HepG2 (cell line): ENCODE results near the gene FABP1. TPM values are rescaled to one million over a fixed set of nuclear protein-coding genes. Genes with fewer than 3 reads are reported as not detected.
A peak's percentile ranks its signal among the peaks of the same experiment; 100 is the strongest.

ENCODE experiments used
- ARNT2 ChIP-seq: sonication (generic); formaldehyde crosslinking; IDR thresholded peaks from 2 replicates; pipeline ENCODE4 v1.8.0; 2022; ENCODE audit warnings: mild to moderate bottlenecking, low read depth, missing genetic modification reagents, moderate library complexity
- ATF1 ChIP-seq: IDR thresholded peaks from 2 replicates; pipeline ENCODE4 v1.6.1; 2016; ENCODE audit warnings: mild to moderate bottlenecking, control low read depth
- CHD2 ChIP-seq: IDR thresholded peaks from 2 replicates; pipeline ENCODE4 v1.6.1; 2011; ENCODE audit warnings: low read depth, low read length, improper control_type of control experiment
- DMAP1 ChIP-seq: IDR thresholded peaks from 2 replicates; pipeline ENCODE4 v1.6.1; 2016
- FOXK2 ChIP-seq: fragments of 450-650 bp; IDR thresholded peaks from 2 replicates; pipeline ENCODE4 v1.6.1; 2016
- GFI1 ChIP-seq: sonication (generic); formaldehyde crosslinking; IDR thresholded peaks from 2 replicates; pipeline ENCODE4 v1.5.0; 2020; ENCODE audit warnings: missing genetic modification reagents, mild to moderate bottlenecking, borderline replicate concordance
- GRHL1 ChIP-seq: sonication (generic); formaldehyde crosslinking; conservative IDR thresholded peaks from 2 replicates; pipeline ENCODE4 v1.8.0; 2022; ENCODE audit warnings: missing genetic modification reagents
- HHEX ChIP-seq: IDR thresholded peaks from 2 replicates; pipeline ENCODE4 v1.6.1; 2016; ENCODE audit warnings: control low read depth
- JDP2 ChIP-seq: sonication (generic); formaldehyde crosslinking; IDR thresholded peaks from 2 replicates; pipeline ENCODE4 v1.8.1; 2022; ENCODE audit warnings: missing genetic modification reagents, borderline replicate concordance
- JUNB ChIP-seq: sonication (generic); formaldehyde crosslinking; IDR thresholded peaks from 2 replicates; pipeline ENCODE4 v1.8.0; 2022; ENCODE audit warnings: missing genetic modification reagents, mild to moderate bottlenecking, borderline replicate concordance
- KDM5B ChIP-seq: sonication (generic); formaldehyde crosslinking; IDR thresholded peaks from 2 replicates; pipeline ENCODE4 v1.4.0; 2020; ENCODE audit warnings: missing genetic modification reagents, mild to moderate bottlenecking, borderline replicate concordance
- KMT2A ChIP-seq: sonication (generic); formaldehyde crosslinking; IDR thresholded peaks from 2 replicates; pipeline ENCODE4 v1.4.0; 2020; ENCODE audit warnings: missing genetic modification reagents
- MEF2D ChIP-seq: sonication (generic); formaldehyde crosslinking; IDR thresholded peaks from 2 replicates; pipeline ENCODE4 v1.5.1; 2020; ENCODE audit warnings: mild to moderate bottlenecking, missing genetic modification reagents
- MYC ChIP-seq: sonication (generic); formaldehyde crosslinking; IDR thresholded peaks from 2 replicates; pipeline ENCODE4 v1.9.0; 2021; ENCODE audit warnings: missing genetic modification reagents, borderline replicate concordance
- PCBP2 ChIP-seq: fragments of 200-400 bp; formaldehyde crosslinking; optimal IDR thresholded peaks from 2 replicates; pipeline ENCODE3; 2018; ENCODE audit warnings: low read length, low read depth; ENCODE audit not compliant: poor library complexity, severe bottlenecking
- POLR2A ChIP-seq, 2 experiments: IDR thresholded peaks; 2 replicates each; pipeline ENCODE4 v1.6.1; 2011; ENCODE audit warnings: low read depth in 2 of 2, low read length in 2 of 2, mild to moderate bottlenecking in 1 of 2, moderate library complexity in 1 of 2; ENCODE audit not compliant: insufficient read depth in 1 of 2
- SIX4 ChIP-seq: sonication (generic); formaldehyde crosslinking; IDR thresholded peaks from 2 replicates; pipeline ENCODE4 v1.4.0; 2020; ENCODE audit warnings: missing genetic modification reagents
- SMAD9 ChIP-seq: sonication (generic); formaldehyde crosslinking; IDR thresholded peaks from 2 replicates; pipeline ENCODE4 v1.5.1; 2020; ENCODE audit warnings: mild to moderate bottlenecking, missing genetic modification reagents
- SNAI1 ChIP-seq: sonication (generic); formaldehyde crosslinking; IDR thresholded peaks from 2 replicates; pipeline ENCODE4 v1.5.0; 2020; ENCODE audit warnings: mild to moderate bottlenecking, missing genetic modification reagents, borderline replicate concordance
- SNAPC5 ChIP-seq: sonication (generic); formaldehyde crosslinking; IDR thresholded peaks from 2 replicates; pipeline ENCODE4 v1.8.1; 2023; ENCODE audit warnings: mild to moderate bottlenecking, missing genetic modification reagents, borderline replicate concordance
- SNRNP70 ChIP-seq: fragments of 200-400 bp; formaldehyde crosslinking; IDR thresholded peaks from 2 replicates; pipeline ENCODE4 v1.6.1; 2017; ENCODE audit warnings: mild to moderate bottlenecking, low read depth, low read length, moderate library complexity
- TAF15 ChIP-seq: fragments of 200-400 bp; formaldehyde crosslinking; IDR thresholded peaks from one replicate; pipeline ENCODE4 v1.6.1; 2018; ENCODE audit warnings: mild to moderate bottlenecking, low read depth, low read length; ENCODE audit not compliant: poor library complexity, severe bottlenecking
- TEF ChIP-seq: sonication (generic); formaldehyde crosslinking; IDR thresholded peaks from 2 replicates; pipeline ENCODE4 v1.5.0; 2020; ENCODE audit warnings: missing genetic modification reagents
- ZBTB7A ChIP-seq: sonication (generic); formaldehyde crosslinking; IDR thresholded peaks from 2 replicates; pipeline ENCODE4 v1.8.0; 2022; ENCODE audit warnings: mild to moderate bottlenecking, missing genetic modification reagents
- ZNF34 ChIP-seq: sonication (generic); formaldehyde crosslinking; IDR thresholded peaks from 2 replicates; pipeline ENCODE4 v1.4.0; 2020; ENCODE audit warnings: mild to moderate bottlenecking, missing genetic modification reagents, borderline replicate concordance
- ZNF432 ChIP-seq: sonication (generic); formaldehyde crosslinking; IDR thresholded peaks from 2 replicates; pipeline ENCODE4 v1.5.0; 2020; ENCODE audit warnings: missing genetic modification reagents, mild to moderate bottlenecking, borderline replicate concordance
- polyA plus RNA-seq, 8 experiments: library from polyadenylated mRNA; depleted of rRNA in 3 of 8; stranded (reverse) in 7 of 8; unstranded in 1 of 8; fragments of >200 nt; fragmentation: Illumina TruSeq in 4 of 8; extraction: Trizol in 4 of 8; gene quantifications; 2 replicates each; pipeline versions ENCODE4 v1.2.1 to v1.2.3, GENCODE V29; 2011 to 2016; ENCODE audit warnings: low read depth in 4 of 8, missing spikeins in 1 of 8, mixed read lengths in 1 of 8; ENCODE audit not compliant: insufficient read depth in 1 of 8
- total RNA-seq, 5 experiments: library from RNA; depleted of rRNA; stranded (reverse); fragments of >200 nt; fragmentation: Illumina TruSeq; extraction: Trizol; gene quantifications; 2 replicates each; pipeline ENCODE4 v1.2.3, GENCODE V29; 2016; ENCODE audit warnings: low read depth in 1 of 5
- TF ChIP-seq, protein P1 (sequence below): sonication (generic); formaldehyde crosslinking; IDR thresholded peaks from 2 replicates; pipeline ENCODE4 v1.4.0; 2020; ENCODE audit warnings: missing genetic modification reagents

FABP1 gene
- total and polyA plus RNA-seq, 2 of the 13 experiments (the other 11 are each of a cell fraction or from before 2014, with no cell fraction given): 644 to 1,608 TPM

GRCh38 chr2:88139203-88139702 lies 11.4 kb upstream of the FABP1 start (continued):
- TF ChIP-seq FOXK2 (no peak), ZNF432 (no peak), KMT2A (CRISPR knock-in tag) (peak; percentile 63; the same call in 1 of the 2 replicates), TEF (no peak), TAF15 (no peak), PCBP2 (no peak), MEF2D (CRISPR knock-in tag) (peak; percentile 87), SIX4 (CRISPR knock-in tag) (peak; percentile 71; the same call in 1 of the 2 replicates), GRHL1 (no peak), SNAPC5 (CRISPR knock-in tag) (no peak), JUNB (CRISPR knock-in tag) (no peak), ZBTB7A (no peak), ZNF34 (CRISPR knock-in tag) (no peak), MYC (no peak), HHEX (CRISPR knock-in tag) (peak; percentile 67; the same call in 1 of the 2 replicates), ATF1 (CRISPR knock-in tag) (peak; percentile 77), KDM5B (CRISPR knock-in tag) (no peak), SNAI1 (CRISPR knock-in tag) (no peak), SNRNP70 (no peak), ARNT2 (CRISPR knock-in tag) (no peak), JDP2 (no peak), DMAP1 (CRISPR knock-in tag) (peak; percentile 55; the same call in 1 of the 2 replicates), SMAD9 (CRISPR knock-in tag) (no peak), POLR2A (IDR thresholded peaks at IDR 0.05; ENCODE audit: insufficient read depth in 1 of 2, low read depth in 2 of 2, low read length in 2 of 2) (peak; percentile 66), GFI1 (peak; percentile 98), CHD2 (no peak)
- TF ChIP-seq, protein P1, sequence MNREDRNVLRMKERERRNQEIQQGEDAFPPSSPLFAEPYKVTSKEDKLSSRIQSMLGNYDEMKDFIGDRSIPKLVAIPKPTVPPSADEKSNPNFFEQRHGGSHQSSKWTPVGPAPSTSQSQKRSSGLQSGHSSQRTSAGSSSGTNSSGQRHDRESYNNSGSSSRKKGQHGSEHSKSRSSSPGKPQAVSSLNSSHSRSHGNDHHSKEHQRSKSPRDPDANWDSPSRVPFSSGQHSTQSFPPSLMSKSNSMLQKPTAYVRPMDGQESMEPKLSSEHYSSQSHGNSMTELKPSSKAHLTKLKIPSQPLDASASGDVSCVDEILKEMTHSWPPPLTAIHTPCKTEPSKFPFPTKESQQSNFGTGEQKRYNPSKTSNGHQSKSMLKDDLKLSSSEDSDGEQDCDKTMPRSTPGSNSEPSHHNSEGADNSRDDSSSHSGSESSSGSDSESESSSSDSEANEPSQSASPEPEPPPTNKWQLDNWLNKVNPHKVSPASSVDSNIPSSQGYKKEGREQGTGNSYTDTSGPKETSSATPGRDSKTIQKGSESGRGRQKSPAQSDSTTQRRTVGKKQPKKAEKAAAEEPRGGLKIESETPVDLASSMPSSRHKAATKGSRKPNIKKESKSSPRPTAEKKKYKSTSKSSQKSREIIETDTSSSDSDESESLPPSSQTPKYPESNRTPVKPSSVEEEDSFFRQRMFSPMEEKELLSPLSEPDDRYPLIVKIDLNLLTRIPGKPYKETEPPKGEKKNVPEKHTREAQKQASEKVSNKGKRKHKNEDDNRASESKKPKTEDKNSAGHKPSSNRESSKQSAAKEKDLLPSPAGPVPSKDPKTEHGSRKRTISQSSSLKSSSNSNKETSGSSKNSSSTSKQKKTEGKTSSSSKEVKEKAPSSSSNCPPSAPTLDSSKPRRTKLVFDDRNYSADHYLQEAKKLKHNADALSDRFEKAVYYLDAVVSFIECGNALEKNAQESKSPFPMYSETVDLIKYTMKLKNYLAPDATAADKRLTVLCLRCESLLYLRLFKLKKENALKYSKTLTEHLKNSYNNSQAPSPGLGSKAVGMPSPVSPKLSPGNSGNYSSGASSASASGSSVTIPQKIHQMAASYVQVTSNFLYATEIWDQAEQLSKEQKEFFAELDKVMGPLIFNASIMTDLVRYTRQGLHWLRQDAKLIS (CRISPR knock-in tag): peak; percentile 76
